ENCODE data around the gene PARD3B. TPM values are rescaled to one million over a fixed set of nuclear protein-coding genes. Genes with fewer than 3 reads are reported as not detected.

PARD3B gene
- total and polyA plus RNA-seq, 7 donors, result 3.2 to 64.0 (median 42.5) TPM

GRCh38 chr2:205582366-205582765, 1037.1 kb downstream of the PARD3B start:
- intact Hi-C loops (cut with DNase I), result no loop called here
- TF ChIP-seq, protein P1, sequence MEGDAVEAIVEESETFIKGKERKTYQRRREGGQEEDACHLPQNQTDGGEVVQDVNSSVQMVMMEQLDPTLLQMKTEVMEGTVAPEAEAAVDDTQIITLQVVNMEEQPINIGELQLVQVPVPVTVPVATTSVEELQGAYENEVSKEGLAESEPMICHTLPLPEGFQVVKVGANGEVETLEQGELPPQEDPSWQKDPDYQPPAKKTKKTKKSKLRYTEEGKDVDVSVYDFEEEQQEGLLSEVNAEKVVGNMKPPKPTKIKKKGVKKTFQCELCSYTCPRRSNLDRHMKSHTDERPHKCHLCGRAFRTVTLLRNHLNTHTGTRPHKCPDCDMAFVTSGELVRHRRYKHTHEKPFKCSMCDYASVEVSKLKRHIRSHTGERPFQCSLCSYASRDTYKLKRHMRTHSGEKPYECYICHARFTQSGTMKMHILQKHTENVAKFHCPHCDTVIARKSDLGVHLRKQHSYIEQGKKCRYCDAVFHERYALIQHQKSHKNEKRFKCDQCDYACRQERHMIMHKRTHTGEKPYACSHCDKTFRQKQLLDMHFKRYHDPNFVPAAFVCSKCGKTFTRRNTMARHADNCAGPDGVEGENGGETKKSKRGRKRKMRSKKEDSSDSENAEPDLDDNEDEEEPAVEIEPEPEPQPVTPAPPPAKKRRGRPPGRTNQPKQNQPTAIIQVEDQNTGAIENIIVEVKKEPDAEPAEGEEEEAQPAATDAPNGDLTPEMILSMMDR (IDR thresholded peaks at IDR 0.05), result no peak
- TF ChIP-seq POLR2AphosphoS5 (IDR thresholded peaks at IDR 0.05) (no peak), POLR2A (IDR thresholded peaks at IDR 0.05) (no peak), EP300 (IDR thresholded peaks at IDR 0.05) (no peak)
- Histone ChIP-seq H3K27ac (no peak overlapping the region), H3K4me3 (no peak overlapping the region), H3K27me3 (no peaks in the 10 kb centered on the region), H3K4me1 (peaks cover 0 to 4% (median 0%) of the 10 kb centered on the region in 4 donors), H3K9me3 (no peaks in the 10 kb centered on the region), H3K36me3 (no peaks in the 10 kb centered on the region)
- 86 to 88% methylated on average over 2 of the region's 2 CpGs for WGBS, 2 donors
- no peak for DNase-seq

DNA sequence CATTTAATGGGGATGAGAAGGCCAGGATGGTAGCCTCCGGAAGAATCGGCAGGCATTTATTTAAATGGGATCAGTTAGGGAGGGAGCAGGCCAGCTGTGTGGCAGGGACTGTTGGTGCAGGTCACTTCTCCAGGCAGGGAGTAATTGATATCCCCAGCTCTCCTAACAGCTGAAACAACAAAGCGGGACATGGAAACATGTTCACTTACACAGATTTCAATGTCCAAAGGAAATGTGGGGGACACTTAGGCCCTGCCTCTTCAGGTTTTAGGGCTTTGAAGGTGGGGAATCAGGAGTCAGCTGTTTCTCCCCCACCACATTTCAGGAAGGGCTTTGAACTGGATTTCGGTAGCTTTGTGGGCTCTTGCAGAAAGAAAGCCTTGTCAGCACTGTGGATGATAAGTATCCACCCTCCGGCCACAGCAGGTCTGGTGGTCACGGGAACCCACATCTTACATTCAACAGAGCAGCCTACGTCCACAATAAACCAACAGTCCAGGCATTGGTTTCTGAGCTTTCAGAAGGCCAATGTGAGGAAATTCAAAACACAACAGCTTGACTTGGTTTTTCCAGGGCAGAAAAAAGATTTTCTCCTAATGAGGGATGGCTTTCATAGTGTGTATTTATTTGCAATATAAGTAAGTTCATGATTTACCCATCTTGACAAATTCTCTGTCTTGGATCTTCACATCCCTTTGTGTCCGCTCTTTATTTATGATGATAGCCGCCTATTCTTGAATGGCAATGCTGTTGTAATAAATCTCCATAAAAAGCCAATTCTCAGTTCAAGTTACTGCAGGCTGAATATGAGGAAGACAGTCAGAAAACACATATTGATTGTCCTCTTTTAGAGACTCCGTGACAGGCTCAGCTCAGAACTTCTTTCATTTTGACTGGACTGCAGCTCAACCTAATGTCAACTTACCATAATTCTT, 1040.4 kb downstream of the PARD3B start:
- Histone ChIP-seq H3K36me3 (no peaks in the 10 kb centered on the region), H3K4me1 (peaks cover 0 to 2% (median 0%) of the 10 kb centered on the region in 4 donors), H3K4me3 (no peak overlapping the region), H3K9me3 (no peaks in the 10 kb centered on the region), H3K27me3 (no peaks in the 10 kb centered on the region), H3K27ac (no peak overlapping the region)
- 81 to 84% methylated on average over 10 of the region's 10 CpGs for WGBS, 2 donors
- DNase-seq, result no peak
- intact Hi-C loops (cut with DNase I), result no loop called here
- TF ChIP-seq, protein P1 (IDR thresholded peaks at IDR 0.05), result no peak
- TF ChIP-seq POLR2AphosphoS5 (IDR thresholded peaks at IDR 0.05) (no peak), POLR2A (IDR thresholded peaks at IDR 0.05) (no peak), EP300 (IDR thresholded peaks at IDR 0.05) (no peak)

DNA sequence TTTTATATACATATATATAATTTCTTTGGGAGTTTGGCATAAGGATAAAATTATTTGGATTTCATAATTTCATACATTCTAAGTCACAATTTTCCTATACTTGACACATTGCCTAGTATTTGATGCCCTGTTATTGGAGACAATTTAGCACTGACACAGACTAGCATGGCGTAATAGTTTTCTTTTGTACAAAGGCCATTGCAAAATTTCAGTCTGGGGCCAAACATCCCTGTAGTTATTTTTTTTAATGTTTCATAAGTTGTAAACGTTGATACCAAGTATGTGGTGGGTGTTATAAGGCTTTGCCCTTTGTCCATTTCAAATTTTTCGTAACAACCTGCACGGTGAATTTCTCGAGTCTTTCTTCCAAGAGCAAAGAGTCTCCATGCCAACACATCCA, 1041.4 kb downstream of the PARD3B start:
- DNase-seq, result no peak
- Histone ChIP-seq H3K27me3 (no peaks in the 10 kb centered on the region), H3K27ac (no peak overlapping the region), H3K36me3 (no peaks in the 10 kb centered on the region), H3K9me3 (no peaks in the 10 kb centered on the region), H3K4me1 (no peaks in the 10 kb centered on the region), H3K4me3 (no peak overlapping the region)
- WGBS, 2 donors, result 93 to 94% methylated on average over 5 of the region's 5 CpGs
- intact Hi-C loops (cut with DNase I), result no loop called here
- TF ChIP-seq POLR2A (IDR thresholded peaks at IDR 0.05) (no peak), POLR2AphosphoS5 (IDR thresholded peaks at IDR 0.05) (no peak), EP300 (IDR thresholded peaks at IDR 0.05) (no peak)
- TF ChIP-seq, protein P1 (IDR thresholded peaks at IDR 0.05), result no peak

DNA sequence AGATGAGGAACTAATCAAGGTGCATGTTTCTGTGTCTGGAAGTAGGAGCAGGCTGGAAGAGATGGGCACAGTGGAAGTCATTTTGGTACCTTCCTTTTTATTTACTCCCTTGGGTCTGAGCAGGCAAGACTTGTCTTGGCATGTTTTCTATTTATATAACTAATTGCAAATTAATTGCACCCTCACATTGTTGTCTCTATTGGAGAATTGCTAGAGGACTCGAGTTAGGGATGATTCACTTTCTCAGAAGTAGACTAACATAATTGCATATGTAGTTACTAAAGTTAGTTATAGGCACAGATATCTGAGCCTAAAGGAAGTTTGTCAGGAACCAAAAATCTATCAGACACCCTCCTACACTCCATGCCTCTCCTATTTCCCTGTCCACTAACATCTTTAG, 1044.2 kb downstream of the PARD3B start:
- H3K4me1 ChIP-seq, result no peaks in the 10 kb centered on the region
- DNase-seq, result no peak
- H3K36me3 ChIP-seq, result no peaks in the 10 kb centered on the region
- 56 to 58% methylated on average over 1 of the region's 1 CpG for WGBS, 2 donors
- intact Hi-C loops (cut with DNase I), result no loop called here
- no peak overlapping the region for H3K27ac ChIP-seq
- H3K27me3 ChIP-seq, result no peaks in the 10 kb centered on the region
- no peak overlapping the region for H3K4me3 ChIP-seq
- TF ChIP-seq POLR2AphosphoS5 (IDR thresholded peaks at IDR 0.05), result no peak
- H3K9me3 ChIP-seq, result no peaks in the 10 kb centered on the region

- intact Hi-C loops (cut with DNase I), result no loop called here
- no peaks in the 10 kb centered on the region for H3K4me1 ChIP-seq
- H3K27me3 ChIP-seq, result no peaks in the 10 kb centered on the region
- H3K4me3 ChIP-seq, result no peak overlapping the region
- no peaks in the 10 kb centered on the region for H3K9me3 ChIP-seq
- TF ChIP-seq, protein P1 (IDR thresholded peaks at IDR 0.05), result no peak
- WGBS, 2 donors, result 73 to 88% methylated on average over 2 of the region's 2 CpGs
- no peak overlapping the region for H3K27ac ChIP-seq
- H3K36me3 ChIP-seq, result no peaks in the 10 kb centered on the region
- DNase-seq, result no peak
Observed at GRCh38 chr2:205590759-205591158, 1045.5 kb downstream of the PARD3B start.

Measured in sigmoid colon (tissue), 7 donors.